NCI-H2029 treated with DMSO at 0.1 percent for 48 hours (cell line): ENCODE results near the gene WDR59.
"Not testable (repeated sequence)": the region's sequence is repeated elsewhere in the genome, so short reads cannot be mapped to it uniquely, and the experiment has no call there.

Experiments
- DNase-seq: peaks from one replicate; lab custom pipeline; 2025; lab: John Stamatoyannopoulos, UW

Gene WDR59

DNA sequence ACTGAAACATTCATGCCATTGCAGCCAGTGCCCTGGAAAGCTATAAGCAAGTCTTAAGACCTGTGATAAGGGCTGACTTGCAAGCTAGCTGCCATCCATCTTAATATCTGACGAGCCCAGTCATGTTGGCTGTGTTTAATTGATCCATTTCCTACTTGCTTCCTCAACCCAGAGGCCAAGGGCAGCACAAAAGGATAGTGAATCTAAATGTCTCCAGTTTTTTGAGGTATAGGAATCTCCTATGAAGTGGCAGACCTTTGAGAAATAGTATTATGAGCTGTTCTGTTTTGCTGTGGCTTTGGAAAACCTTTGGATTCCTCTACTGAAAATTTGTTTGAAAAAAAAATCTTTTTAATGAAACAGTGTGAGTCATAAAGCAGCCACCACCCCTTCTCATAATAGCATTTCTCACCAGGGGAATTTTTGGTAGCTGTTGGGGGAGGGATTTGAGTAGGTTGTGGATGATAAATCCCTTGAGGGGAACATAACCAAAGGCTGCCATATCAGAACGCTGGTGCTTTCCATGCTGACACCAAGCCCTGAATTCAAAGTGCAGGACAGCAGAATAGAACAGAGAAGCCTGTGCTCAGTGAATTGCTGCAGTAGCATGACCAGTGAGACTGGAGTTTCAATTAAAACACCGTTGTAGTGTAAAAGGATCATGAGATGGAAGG, 26.8 kb upstream of the WDR59 start:
- no peak for DNase-seq

DNA sequence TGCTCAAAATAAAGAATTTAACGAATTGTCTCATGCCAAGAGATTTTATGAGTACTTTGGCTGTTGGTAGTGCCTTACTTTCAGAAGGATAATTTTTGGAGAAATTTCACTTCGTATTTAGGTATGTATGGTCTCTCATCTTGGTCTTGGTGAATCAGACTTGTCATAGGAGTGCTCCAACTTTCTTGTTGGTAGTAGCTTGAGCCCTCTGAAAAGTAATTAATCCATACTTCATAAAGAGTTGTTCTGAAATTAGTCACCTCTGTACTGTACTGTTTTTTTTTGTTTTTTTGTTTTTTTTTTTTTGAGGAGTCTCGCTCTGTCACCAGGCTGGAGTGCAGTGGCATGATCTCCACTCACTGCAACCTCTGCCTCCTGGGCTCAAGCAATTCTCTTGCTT, 25.5 kb upstream of the WDR59 start:
- no peak for DNase-seq

DNA sequence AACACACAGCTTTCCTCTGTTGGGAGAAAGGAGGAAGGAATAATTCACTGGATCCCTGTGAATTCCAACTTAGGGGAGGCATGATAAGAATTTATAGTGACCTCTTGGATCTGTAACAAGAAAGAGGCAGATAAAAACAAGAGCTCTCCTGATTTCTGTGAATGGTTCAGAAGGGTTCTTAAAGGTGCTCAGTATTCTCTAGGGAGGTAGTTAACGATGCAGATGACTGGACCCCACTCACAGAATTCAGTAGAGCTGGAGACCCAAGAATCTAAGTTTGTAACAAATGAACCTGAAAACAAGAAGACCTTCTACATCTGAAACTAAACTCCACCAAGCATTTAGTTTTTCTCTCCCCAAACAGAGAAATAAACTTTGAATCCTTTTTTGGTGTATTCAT, 22.5 kb upstream of the WDR59 start:
- no peak for DNase-seq

DNA sequence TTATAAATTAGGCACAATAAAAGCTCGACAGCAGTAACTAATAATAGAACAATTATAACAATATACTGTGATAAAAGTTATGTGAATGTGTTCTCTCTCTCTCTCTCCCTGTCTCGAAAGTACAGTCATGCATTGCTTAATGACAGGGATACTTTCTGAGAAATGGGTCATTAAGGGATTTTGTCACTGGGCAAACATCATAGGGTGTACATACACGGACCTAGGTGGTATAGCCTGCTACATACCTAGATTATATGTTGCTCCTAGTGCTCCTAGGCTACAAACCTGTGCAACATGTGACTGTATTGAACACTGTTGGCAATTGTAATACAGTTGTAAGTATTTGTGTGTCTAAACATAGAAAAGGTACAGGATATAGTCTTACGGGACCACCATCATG, 20.8 kb upstream of the WDR59 start:
- no peak for DNase-seq

DNA sequence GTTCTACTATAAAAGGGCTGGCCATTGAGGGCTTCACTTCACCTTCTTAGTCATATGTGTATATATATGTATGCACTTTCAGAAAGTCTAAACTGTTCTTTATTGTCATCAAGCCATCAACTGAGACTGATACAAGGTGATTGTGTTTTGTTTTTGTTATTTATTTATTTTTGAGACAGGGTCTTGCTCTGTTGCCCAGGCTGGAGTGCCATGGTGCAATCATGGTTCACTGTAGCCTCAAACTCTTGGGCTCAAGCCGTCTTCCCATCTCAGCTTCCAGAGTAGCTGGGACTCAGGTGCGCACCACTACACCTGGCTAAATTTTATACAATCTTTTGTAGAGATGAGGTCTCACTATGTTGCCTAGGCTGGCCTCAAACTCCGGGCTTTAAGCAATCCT, 19.5 kb upstream of the WDR59 start:
- DNase-seq, result no peak

DNA sequence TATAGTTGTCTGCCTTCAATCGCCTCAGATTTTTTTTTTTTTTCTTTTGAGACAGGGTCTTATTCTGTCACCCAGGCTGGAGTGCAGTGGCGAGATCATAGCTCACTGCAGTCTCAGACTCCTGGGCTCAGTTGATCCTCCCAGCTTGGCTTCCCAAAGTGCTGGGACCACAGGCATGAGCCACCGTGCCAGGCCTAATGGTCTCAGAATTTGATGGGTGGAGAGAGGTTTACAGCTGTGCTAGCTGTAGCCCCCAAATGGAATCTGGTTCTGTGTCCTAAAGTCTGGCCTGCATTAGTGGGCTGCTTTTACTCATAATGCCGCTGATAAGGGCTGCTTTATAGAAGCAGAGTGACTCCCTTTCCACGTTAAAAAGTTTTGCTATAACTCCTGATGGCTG, 19.0 kb upstream of the WDR59 start:
- no peak for DNase-seq

DNA sequence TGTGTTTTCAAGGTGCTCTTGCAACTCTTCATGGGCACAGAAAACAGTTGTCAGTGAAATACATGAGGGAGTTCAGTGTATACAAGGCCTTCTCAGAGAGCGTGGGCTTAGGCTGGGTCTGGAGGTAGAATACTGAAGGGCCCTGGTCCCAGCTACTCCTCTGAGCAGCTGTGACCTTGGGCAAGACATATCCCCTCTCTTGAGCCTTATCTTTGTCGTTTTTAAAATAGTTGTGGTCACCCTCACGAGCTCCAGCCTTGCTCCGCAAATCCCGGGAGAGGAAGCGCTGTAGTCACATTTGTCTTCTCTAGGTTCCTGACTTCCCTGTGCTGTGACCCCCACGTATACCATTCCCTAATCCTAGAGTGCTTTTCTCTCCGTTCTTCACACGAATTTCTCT, 17.6 kb upstream of the WDR59 start:
- no peak for DNase-seq

DNA sequence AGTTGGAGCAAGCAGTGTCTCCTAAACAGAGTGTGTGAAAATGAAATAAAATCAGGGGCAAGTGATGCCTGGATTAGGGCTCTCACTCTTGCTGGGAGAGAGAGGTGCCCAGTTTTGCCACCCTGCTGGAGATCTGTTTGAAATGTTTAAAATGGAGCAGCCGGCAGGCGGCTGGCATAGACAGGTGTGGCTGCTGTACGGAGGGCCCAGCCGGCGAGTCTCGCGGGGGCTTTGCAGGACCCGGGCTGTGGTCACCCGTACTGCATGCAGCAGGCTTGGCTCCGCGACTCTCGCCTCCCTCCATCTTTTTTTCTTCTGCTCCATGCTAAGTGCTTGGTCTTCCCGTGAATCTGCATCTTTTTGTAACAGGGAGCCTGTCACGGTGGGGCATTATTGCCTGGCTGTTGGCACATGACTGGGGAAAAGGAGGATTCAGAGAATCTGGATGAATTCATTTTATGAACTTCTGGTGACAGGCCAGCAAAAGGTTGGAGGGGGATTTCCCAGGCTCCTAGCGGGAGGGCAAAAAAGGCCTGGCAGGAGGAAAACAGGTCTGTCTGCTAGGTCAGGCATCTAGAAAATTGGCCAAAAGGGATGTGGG, 15.7 kb upstream of the WDR59 start:
- DNase-seq, result no peak

DNA sequence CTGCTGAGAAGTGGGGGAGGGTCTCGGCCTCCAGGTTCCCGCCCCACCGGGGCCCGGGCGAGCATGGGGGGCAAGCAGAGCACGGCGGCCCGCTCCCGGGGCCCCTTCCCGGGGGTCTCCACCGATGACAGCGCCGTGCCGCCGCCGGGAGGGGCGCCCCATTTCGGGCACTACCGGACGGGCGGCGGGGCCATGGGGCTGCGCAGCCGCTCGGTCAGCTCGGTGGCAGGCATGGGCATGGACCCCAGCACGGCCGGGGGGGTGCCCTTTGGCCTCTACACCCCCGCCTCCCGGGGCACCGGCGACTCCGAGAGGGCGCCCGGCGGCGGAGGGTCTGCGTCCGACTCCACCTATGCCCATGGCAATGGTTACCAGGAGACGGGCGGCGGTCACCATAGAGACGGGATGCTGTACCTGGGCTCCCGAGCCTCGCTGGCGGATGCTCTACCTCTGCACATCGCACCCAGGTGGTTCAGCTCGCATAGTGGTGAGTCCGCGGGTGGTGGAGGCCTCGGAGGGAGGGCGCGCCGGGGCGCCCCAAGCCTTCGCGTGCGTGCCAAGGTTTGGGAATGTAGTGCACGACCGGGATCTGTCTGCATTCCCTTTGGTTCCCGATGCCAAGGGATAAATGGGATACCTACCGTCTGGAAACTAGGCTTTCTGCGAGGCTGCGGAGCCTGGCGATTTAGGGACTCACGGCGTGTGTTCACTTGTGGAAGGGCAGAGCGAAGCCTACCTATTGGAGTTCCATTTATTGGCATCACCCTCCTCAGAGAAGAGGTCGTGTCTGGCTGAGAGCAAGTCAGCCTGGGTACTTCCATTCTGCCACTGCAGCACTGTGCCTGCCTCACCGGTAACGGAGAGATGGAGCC, 14.9 kb upstream of the WDR59 start:
- no peak for DNase-seq

DNA sequence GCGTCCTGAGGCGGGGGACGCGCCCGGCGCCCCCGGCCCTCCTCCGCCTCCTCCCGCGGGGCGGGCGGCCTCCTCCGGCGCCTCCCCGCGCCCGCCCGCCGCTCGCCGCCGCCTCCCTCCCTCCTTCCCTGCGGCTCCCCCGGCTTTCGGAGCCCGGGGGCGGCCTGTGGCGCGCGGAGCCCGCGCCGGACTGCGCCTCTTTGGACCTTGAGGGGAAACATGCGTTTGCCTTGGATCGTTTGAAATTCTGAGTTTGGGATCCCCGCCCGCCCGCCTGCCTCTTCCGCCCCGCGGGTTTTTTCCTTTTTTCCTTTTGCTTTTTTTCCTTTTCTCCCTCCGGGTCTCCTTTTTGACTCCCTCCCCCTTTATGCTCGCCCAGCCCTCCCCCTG, 14.3 kb upstream of the WDR59 start:
- DNase-seq, result no peak

DNA sequence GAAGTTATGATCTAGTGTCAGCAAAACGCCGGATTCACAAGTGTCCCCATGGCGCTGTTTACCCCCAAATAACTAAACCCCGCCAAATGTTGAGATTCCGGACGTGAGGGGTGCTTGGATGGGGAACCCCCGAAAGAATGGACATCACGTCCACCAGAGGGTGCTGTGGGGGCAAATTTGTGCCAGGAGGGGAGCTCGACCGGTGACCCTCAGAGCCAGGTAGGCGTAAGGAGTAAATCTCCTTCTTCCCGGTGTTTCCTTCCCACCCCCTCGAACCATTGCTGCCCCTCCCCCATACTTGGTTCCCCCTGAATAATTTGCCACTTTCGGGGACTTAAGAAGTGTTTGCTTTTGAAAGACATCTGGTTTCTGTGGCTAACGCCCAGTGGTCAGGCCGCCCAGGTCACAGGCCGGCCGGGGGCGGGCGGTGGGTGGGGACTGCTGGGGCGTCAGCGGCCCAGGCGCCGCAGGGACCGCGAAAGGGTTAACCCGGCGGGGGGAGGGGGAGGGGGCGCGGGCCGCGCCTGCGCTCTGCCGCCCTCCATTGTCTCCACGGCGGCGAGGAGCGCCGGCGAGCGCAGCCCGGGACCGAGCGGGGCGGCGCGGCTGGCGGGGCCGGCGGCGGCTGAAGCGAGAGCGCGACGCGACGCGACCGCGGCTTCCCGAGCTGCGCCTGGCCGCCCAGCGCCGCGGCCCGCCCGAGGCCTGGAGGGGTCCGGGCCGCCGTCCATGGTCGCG, 13.7 kb upstream of the WDR59 start, which contains the start of gene ZNRF1:
ZNRF1 (plus strand) TSS at position 544 of the 738 bp plus-strand sequence. CDS start 648 bp downstream, outside the sequence.
- DNase-seq, result peak; percentile 32

DNA sequence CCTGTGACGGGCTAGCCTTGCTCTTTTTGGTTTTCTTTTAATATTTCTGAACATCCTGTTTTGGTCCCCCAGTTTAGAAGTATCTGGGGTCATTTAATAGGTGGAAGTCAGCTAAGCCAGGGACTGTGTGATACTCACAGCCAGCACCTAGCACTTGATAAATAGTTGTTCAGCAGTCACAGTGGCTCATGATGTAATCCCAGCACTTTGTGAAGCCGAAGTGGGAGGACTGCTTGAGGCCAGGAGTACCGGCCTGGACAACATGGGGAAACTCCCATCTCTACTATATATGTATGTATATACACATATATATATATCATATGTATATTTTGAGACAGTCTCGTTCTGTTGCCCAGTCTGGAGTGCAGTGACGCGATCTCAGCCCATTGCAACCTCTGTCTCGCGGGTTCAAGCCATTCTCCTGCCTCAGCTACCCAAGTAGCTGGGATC, 12.1 kb upstream of the WDR59 start:
- no peak for DNase-seq

DNA sequence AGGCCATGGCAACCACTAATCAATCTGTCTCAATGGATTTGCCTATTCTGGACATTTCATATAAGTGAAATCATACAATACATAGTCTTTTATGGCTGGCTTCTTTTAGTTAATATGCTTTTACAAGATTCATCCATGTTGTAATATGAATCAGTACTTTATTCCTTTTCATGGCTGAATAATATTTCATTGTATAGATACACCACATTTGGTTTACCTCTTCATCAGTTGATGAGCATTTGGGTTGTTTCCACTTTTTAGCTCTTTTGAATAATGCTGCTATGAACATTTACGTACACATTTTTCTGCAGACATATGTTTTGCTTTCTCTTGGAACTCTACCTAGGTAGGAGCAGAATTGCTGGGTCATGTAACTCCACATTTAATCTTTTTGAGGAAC, 11.1 kb upstream of the WDR59 start:
- DNase-seq, result no peak

DNA sequence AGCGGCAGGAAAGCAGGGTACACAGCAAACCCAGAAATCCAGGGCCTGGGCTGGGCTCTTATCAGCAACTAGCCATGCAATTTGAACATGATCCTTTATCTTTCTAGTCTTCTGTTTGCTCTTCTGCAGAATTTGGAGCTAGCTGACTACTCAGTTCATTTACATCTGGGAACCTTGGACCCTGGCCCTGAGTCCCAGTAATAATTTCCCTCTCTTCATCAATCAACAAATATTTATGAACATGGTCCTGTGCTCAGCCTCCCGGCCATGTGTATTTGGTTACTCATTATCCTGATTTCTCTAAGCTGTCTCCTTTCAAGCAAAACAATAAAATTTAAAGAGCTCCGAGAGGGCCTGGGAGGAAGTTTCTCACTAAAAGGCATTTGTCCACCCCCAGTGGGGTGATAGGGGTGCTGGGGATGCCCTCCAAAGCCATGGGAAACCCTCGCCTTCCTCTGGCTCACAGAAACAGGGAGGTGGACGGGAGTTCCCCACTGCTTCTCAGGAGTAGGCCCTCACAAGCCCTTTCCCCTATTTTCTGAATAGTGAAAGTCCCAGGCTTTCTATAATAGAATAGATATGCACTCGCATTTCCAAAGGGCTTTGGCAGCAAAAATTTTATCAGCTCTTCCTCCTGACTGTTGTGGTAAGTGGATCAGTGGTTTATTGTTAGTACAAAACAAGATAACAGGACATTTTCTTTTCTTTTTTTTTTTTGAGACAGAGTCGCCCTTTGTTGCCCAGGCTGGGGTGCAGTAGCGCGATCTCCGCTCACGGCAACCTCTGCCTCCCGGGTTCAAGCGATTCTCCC, 6.9 kb upstream of the WDR59 start:
- no peak for DNase-seq

DNA sequence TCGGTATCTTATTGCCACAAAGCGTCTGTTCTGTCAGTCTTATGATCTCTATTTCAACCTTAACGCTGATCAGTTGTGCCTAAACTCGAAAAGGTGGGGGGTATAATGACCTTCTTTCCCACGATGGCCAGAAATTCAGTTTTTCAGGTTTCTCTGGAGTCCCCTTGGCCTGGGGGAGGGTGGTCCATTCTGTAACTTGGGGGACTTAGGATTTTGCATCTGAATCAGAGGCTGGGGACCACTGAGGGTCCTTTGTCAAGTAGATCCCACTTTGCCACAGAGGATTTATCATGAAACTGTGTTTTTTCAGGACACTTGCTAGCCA, 6.3 kb upstream of the WDR59 start:
- DNase-seq, result no peak

DNA sequence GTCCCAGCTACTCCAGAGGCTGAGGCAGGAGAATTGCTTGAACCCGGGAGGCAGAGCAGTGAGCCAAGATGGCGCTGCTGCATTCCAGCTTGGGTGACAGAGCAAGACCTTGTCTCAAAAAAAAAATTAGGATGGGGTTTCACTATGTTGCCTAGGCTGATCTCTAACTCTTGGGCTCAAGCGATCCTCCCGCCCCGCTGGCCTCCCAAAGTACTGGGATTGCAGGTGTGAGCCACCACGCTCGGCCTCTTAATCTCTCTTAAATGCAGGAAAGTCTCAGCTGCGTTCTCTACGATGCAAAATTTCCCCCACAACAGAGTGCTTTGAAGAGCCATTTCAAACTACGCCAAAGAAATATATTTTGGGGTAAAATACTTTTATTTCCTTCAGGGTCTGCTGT, 5.9 kb upstream of the WDR59 start:
- no peak for DNase-seq

DNA sequence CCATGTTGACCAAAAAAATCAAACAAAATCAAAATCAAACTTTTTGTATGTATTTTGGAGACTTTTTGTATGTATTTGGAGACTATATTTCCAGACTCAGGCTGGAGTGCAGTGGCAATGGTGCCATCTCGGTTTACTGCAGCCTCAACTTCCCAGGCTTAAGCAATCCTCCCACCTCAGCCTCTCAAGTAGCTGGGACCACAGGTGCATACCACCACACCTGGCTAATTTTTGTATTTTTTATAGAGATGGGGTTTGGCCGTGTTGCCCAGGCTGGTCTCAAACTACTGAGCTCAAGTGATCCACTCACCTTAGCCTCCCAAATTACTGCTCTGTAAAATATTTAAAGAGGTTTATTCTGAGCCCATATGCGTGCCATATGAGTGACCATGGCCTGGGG, 4.9 kb upstream of the WDR59 start:
- not testable (repeated sequence) for DNase-seq

DNA sequence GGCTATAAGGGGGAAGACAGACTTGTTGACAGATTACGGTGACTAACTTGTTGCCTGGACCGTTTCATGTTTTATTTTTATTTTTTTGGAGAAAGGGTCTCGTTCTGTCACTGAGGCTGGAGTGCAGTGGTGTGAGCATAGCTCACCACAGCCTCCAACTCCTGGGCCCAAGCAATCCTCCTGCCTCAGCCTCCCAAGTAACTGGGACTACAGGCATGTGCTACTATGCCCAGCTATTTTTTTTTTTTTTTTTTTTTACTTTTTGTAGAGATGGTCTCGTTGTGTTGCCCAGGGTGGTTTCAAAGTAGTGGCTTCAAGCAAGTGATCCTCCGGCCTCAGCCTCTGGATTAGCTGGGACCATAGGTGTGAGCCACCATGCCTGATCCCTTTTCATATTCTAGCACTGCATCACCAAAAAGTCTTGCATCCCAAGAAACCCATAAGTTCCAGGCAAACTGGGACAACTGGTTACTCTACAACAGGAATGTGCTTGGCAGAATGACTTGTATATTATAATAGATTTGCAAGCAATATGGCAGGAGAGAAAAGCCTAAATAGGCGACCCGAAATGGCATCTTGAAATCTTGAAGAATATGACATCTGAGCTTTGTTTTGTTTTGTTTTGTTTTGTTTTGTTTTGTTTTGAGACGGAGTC, 2.2 kb upstream of the WDR59 start:
- DNase-seq, result no peak

DNA sequence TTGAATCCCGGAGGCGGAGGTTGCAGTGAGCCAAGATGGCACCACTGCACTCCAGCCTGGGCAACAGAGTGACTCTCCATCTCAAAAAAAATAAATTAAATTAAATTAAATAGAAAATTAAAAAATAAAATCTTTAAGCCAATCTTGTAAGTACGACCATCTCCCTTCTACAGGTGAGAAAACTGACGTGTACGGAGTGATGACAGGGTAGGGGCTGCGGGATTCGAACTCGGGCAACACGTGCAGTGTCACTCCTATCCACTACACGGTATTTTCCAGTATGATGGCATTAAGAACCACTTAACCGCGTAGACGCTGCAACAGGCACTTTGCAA, 762 bp downstream of the WDR59 start:
- DNase-seq, result no peak

DNA sequence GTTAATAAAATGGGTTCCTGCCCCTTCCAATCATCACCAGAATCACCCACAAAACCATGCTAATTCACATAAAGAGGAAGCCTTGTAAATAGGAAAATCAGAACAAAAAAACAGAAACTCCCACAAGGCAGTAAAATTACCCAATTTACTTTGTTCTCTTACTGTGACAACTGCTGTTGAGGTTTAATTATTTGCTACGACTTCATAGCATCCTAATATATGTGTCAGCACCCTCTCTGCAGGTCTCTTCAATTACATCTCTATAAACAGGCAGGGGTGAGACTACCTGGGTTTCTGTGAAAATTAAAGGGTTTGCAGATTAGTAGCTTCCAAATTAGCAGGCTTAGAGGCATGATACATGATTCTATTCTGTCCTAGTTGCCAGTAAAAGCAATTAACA, 2.7 kb downstream of the WDR59 start:
- DNase-seq, result no peak

DNA sequence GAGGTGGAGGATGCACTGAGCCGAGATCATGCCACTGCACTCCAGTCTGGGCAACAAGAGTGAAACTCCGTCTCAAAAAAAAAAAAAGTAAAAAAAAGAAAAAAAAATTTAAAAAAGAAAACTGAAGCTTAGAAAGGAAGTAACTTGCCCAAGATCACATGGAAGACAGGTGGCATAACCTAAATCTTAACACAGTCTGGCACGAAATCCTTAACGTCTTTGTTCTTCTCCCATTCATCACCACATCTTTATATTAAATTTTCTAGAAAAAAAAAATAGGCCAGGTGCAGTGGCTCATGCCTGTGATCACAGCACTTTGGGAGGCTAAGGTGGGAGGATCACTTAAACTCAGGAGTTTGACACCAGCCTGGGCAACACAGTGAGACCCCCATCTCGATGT, 9.3 kb downstream of the WDR59 start:
- DNase-seq, result no peak
